Measurements from ENCODE around the gene HSH2D.

HSH2D gene

DNA sequence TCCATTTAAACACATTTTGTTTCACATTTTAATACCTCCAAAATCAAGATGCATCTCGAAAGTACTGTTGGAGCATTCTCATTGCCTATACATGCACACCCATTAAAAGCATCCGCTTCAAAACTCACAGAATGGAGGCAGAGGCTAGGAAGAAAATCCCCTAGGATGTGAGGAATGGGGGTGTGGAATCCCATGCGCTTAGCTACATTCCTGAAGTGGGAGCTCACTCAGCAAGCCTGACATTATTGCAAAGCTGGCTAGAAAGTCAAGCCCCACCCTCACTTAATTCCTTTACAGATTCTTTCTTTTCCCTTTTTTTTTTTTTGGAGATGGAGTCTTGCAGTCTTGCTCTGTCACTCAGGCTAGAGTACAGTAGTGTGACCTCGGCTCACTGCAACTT lies 37.1 kb downstream of the HSH2D start:
- Histone ChIP-seq H3K27me3 (ENCODE audit: insufficient read depth, poor library complexity, severe bottlenecking) (no peaks in the 10 kb centered on the region), H3K9me3 (ENCODE audit: severe bottlenecking) (no peaks in the 10 kb centered on the region), H3K27ac (ENCODE audit: poor library complexity, severe bottlenecking) (peak overlapping the region; percentile 25), H3K36me3 (ENCODE audit: low read depth) (no peaks in the 10 kb centered on the region), H3K4me1 (ENCODE audit: insufficient read depth, poor library complexity, severe bottlenecking) (peaks cover 8% of the 10 kb centered on the region), H3K4me3 (ENCODE audit: severe bottlenecking) (no peak overlapping the region)
- TF ChIP-seq, protein P1, sequence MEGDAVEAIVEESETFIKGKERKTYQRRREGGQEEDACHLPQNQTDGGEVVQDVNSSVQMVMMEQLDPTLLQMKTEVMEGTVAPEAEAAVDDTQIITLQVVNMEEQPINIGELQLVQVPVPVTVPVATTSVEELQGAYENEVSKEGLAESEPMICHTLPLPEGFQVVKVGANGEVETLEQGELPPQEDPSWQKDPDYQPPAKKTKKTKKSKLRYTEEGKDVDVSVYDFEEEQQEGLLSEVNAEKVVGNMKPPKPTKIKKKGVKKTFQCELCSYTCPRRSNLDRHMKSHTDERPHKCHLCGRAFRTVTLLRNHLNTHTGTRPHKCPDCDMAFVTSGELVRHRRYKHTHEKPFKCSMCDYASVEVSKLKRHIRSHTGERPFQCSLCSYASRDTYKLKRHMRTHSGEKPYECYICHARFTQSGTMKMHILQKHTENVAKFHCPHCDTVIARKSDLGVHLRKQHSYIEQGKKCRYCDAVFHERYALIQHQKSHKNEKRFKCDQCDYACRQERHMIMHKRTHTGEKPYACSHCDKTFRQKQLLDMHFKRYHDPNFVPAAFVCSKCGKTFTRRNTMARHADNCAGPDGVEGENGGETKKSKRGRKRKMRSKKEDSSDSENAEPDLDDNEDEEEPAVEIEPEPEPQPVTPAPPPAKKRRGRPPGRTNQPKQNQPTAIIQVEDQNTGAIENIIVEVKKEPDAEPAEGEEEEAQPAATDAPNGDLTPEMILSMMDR (IDR thresholded peaks at IDR 0.05; ENCODE audit: poor library complexity, severe bottlenecking), result no peak
- DNase-seq (ENCODE audit: low spot score) (no peak), ATAC-seq (ENCODE audit: low read depth) (peak; percentile 72)

DNA sequence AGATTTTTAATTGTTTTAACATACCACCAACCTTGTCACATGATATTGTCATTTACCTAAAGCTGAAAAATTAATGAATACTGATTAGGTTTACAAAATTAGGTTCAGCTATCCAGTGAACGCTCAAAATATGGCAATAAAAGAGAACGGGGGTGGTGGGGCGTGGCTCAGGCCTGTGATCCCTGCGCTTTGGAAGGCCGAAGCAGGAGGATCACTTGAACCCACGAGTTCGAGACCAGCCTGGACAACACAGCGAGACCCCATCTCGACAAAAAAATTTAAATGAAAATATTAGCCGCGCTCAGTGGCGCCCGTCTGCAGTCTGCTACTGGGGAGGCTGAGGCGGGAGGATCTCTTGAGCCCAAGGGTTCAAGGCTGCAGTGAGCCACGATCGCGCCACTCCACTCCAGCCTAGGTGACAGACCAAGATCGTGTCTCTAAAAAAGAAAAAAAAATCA lies 41.2 kb downstream of the HSH2D start:
- Histone ChIP-seq H3K4me1 (ENCODE audit: insufficient read depth, poor library complexity, severe bottlenecking) (peaks cover 12% of the 10 kb centered on the region), H3K4me3 (ENCODE audit: severe bottlenecking) (peak overlapping the region; percentile 91), H3K27me3 (ENCODE audit: insufficient read depth, poor library complexity, severe bottlenecking) (no peaks in the 10 kb centered on the region), H3K27ac (ENCODE audit: poor library complexity, severe bottlenecking) (no peak overlapping the region), H3K36me3 (ENCODE audit: low read depth) (peaks cover 27% of the 10 kb centered on the region), H3K9me3 (ENCODE audit: severe bottlenecking) (no peaks in the 10 kb centered on the region)
- ATAC-seq (ENCODE audit: low read depth), result no peak
- TF ChIP-seq, protein P1 (IDR thresholded peaks at IDR 0.05; ENCODE audit: poor library complexity, severe bottlenecking), result no peak
- DNase-seq (ENCODE audit: low spot score), result no peak

DNA sequence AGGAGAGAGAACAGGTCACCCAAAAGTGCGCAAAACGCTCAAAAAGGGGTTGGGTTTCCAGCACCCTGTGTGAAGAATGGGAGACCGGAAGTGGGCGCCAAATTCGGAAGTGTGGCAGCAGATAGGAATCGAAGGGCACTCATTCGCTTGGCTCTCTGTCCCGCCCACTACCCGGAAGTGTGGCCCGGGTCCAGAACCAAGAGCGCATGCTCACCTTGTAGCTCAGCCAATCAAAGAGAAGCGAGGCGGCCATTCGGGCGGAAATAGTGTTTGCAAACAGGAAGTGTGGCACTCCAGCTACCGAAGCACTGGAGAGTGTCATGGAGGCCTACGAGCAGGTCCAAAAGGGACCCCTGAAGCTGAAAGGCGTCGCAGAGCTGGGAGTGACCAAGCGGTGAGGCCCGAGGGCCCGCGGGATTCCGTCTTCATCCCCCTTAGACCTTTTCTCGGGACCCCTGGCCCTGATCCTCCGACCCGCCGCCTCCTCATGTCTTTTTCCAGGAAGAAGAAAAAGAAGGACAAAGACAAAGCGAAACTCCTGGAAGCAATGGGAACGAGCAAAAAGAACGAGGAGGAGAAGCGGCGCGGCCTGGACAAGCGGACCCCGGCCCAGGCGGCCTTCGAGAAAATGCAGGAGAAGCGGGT lies 41.8 kb downstream of the HSH2D start, which contains the start of gene FAM32A:
Gene FAM32A (plus strand): TSS at position 288 of the 645 bp plus-strand sequence. CDS start 33 bp downstream, at position 321.
- ATAC-seq (ENCODE audit: low read depth), result peak; percentile 88

DNA sequence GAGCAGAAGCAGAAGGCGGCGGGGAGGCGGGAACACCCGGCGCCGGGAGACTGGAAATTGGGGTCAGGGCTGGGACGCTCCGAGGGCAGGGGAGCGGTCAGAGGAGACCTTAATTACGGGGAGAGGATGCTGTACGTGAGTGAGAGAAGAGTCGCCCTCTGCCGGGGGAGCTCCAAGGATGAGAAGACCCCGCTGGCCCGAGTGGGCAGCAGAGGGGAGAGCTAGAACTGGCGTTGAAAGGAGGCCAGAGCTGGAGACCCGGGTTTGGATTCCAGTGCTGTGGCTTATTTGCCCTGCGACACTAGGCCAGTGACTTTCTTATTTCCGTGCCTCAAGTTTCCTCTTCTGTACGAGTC lies 42.3 kb downstream of the HSH2D start:
- ATAC-seq (ENCODE audit: low read depth) (0 out of 3 replicates have a peak, but pooled peaks have one; percentile 15), DNase-seq (ENCODE audit: low spot score) (no peak)
- Histone ChIP-seq H3K36me3 (ENCODE audit: low read depth) (peaks cover 37% of the 10 kb centered on the region), H3K27ac (ENCODE audit: poor library complexity, severe bottlenecking) (peak overlapping the region; percentile 32), H3K9me3 (ENCODE audit: severe bottlenecking) (no peaks in the 10 kb centered on the region), H3K4me1 (ENCODE audit: insufficient read depth, poor library complexity, severe bottlenecking) (peaks cover 8% of the 10 kb centered on the region), H3K27me3 (ENCODE audit: insufficient read depth, poor library complexity, severe bottlenecking) (no peaks in the 10 kb centered on the region), H3K4me3 (ENCODE audit: severe bottlenecking) (peak overlapping the region; percentile 91)
- TF ChIP-seq, protein P1 (IDR thresholded peaks at IDR 0.05; ENCODE audit: poor library complexity, severe bottlenecking), result peak; percentile 42

More for the DNA sequence above, 41.8 kb downstream of the HSH2D start, which contains the start of gene FAM32A:
- H3K27me3 ChIP-seq (ENCODE audit: insufficient read depth, poor library complexity, severe bottlenecking), result no peaks in the 10 kb centered on the region
- peaks cover 11% of the 10 kb centered on the region for H3K4me1 ChIP-seq (ENCODE audit: insufficient read depth, poor library complexity, severe bottlenecking)
- DNase-seq (ENCODE audit: low spot score), result peak; percentile 97
- TF ChIP-seq, protein P1 (IDR thresholded peaks at IDR 0.05; ENCODE audit: poor library complexity, severe bottlenecking), result no peak
- peak within 1 kb of the TSS; percentile 91 for H3K4me3 ChIP-seq (ENCODE audit: severe bottlenecking)
- H3K36me3 ChIP-seq (ENCODE audit: low read depth), result peaks cover 32% of the 10 kb centered on the region
- H3K27ac ChIP-seq (ENCODE audit: poor library complexity, severe bottlenecking), result peak within 1 kb of the TSS; percentile 32
- H3K9me3 ChIP-seq (ENCODE audit: severe bottlenecking), result no peaks in the 10 kb centered on the region

DNA sequence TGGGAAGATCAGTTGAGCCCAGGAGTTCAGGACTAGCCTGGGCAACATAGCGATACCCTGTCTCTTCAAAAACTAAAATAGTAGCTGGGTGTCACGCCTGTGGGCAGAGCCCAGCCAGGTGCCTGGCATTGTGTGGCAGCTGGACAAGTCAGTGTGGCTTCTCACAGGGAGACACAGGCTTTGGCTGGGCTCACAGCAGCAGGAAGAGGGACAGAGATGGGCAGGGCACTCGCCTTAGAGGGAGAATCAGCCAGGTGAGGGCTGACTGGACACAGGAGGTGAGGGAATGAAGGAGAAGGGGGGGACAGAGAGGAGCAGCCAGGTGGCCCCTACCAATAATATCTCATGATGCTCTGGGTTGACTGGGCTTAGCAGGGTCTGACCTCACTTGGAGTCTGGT lies 45.0 kb downstream of the HSH2D start:
- no peaks in the 10 kb centered on the region for H3K9me3 ChIP-seq (ENCODE audit: severe bottlenecking)
- no peaks in the 10 kb centered on the region for H3K27me3 ChIP-seq (ENCODE audit: insufficient read depth, poor library complexity, severe bottlenecking)
- TF ChIP-seq, protein P1 (IDR thresholded peaks at IDR 0.05; ENCODE audit: poor library complexity, severe bottlenecking), result no peak
- ATAC-seq (ENCODE audit: low read depth), result no peak
- peaks cover 4% of the 10 kb centered on the region for H3K4me1 ChIP-seq (ENCODE audit: insufficient read depth, poor library complexity, severe bottlenecking)
- no peak overlapping the region for H3K27ac ChIP-seq (ENCODE audit: poor library complexity, severe bottlenecking)
- H3K36me3 ChIP-seq (ENCODE audit: low read depth), result peaks cover 50% of the 10 kb centered on the region
- no peak for DNase-seq (ENCODE audit: low spot score)
- H3K4me3 ChIP-seq (ENCODE audit: severe bottlenecking), result no peak overlapping the region
